Breast epithelium (tissue), 4 donors: ENCODE data around the gene ATXN1L. TPM values are rescaled to one million over a fixed set of nuclear protein-coding genes. Genes with fewer than 3 reads are reported as not detected.

ENCODE experiments used
- DNase-seq, 2 donors: peaks; one replicate each; pipeline ENCODE4 v3.0.0-alpha.2; 2019; ENCODE audit warnings: low spot score in 2 of 2
- H3K27ac ChIP-seq, 2 donors: fragments of 200-600 bp; sonication (generic) in 1 of 2; one replicate each; pipeline ENCODE4 v1.5.1; 2016 to 2019; ENCODE audit warnings: mild to moderate bottlenecking in 1 of 2
- H3K27me3 ChIP-seq, 2 donors: fragments of 200-600 bp; sonication (generic) in 1 of 2; one replicate each; pipeline versions ENCODE4 v1.5.1 to v1.6.0; 2017 to 2019; ENCODE audit warnings: control low read depth in 1 of 2, mild to moderate bottlenecking in 1 of 2
- H3K36me3 ChIP-seq: fragments of 200-600 bp; one replicate; pipeline ENCODE4 v1.5.1; 2019
- H3K4me1 ChIP-seq, 2 donors: fragments of 200-600 bp; sonication (generic); one replicate each; pipeline ENCODE4 v1.5.1; 2016 to 2019; ENCODE audit warnings: control low read depth in 1 of 2
- H3K4me3 ChIP-seq, 3 donors: fragments of 200-600 bp; sonication (generic); 1 replicate in 2 of 3; 2 replicates in 1 of 3; pipeline ENCODE4 v1.5.1; 2016 to 2019; ENCODE audit warnings: mild to moderate bottlenecking in 3 of 3, moderate library complexity in 2 of 3
- H3K9me3 ChIP-seq, 2 donors: fragments of 200-600 bp; sonication (generic) in 1 of 2; one replicate each; pipeline ENCODE4 v1.5.1; 2016 to 2019; ENCODE audit warnings: control low read depth in 1 of 2
- CTCF ChIP-seq, 3 donors: fragments of 450-650 bp; IDR thresholded peaks; one replicate each; pipeline ENCODE4 v1.5.1; 2016 to 2017; ENCODE audit warnings: antibody characterized with exemption in 3 of 3, mild to moderate bottlenecking in 3 of 3, moderate library complexity in 3 of 3
- POLR2A ChIP-seq: fragments of 450-650 bp; IDR thresholded peaks from one replicate; pipeline ENCODE4 v1.6.1; 2016; ENCODE audit warnings: antibody characterized with exemption, mild to moderate bottlenecking, moderate library complexity
- POLR2AphosphoS5 ChIP-seq, 3 donors: sonication (generic); formaldehyde crosslinking; IDR thresholded peaks; one replicate each; pipeline ENCODE4 v1.6.1; 2017; ENCODE audit warnings: antibody characterized with exemption in 3 of 3
- intact Hi-C: fragments of 100-400 bp; cut with DNase I; formaldehyde crosslinking; loops from one replicate; pipeline ENCODE4 v1.15.1; 2023; ENCODE audit warnings: low total_unique reads
- total RNA-seq, 3 donors: library from RNA; depleted of rRNA; stranded (reverse); fragments of >200 nt; gene quantifications; one replicate each; pipeline ENCODE4 v1.1.0, GENCODE V29; 2016

ATXN1L gene
- total RNA-seq, 3 donors from 2014 or later: 19.3 to 41.1 (median 28.0) TPM

- Histone ChIP-seq H3K27me3 (no peaks in the 10 kb centered on the region), H3K36me3 (no peaks in the 10 kb centered on the region), H3K4me3 (peak within 1 kb of the TSS; percentile 88 to 98 (median 94)), H3K4me1 (peaks cover 0 to 8% of the 10 kb centered on the region in 2 donors), H3K27ac (peak within 1 kb of the TSS; percentile 93 to 97), H3K9me3 (no peaks in the 10 kb centered on the region)
- TF ChIP-seq POLR2A (no peak), CTCF (IDR thresholded peaks at IDR 0.05) (peak in 1 of 3 donors; percentile 44)
- DNase-seq: peak; percentile 72
- intact Hi-C loops: loop anchor here (2.0 kb wide), 1 partner anchor 75 kb away; no protein-coding TSS in a partner anchor
Measured at GRCh38 chr16:71883849-71884638, 38.3 kb downstream of the ATXN1L start, which contains the start of gene ZNF821. Gene ZNF821, minus strand, starts transcription at chr16:71884182. Its CDS starts 4,236 bp downstream, at chr16:71879946.

- no peak for DNase-seq
- no peaks in the 10 kb centered on the region for H3K27me3 ChIP-seq
- peak overlapping the region in 1 of 2 donors; percentile 97 for H3K27ac ChIP-seq
- no peak for TF ChIP-seq CTCF (IDR thresholded peaks at IDR 0.05)
- no peak for TF ChIP-seq POLR2A
- no peak for TF ChIP-seq POLR2AphosphoS5 (IDR thresholded peaks at IDR 0.05)
- no peaks in the 10 kb centered on the region for H3K36me3 ChIP-seq
- no peaks in the 10 kb centered on the region for H3K9me3 ChIP-seq
- H3K4me1 ChIP-seq: peaks cover 0 to 8% of the 10 kb centered on the region in 2 donors
- peak overlapping the region in 1 of 3 donors; percentile 88 for H3K4me3 ChIP-seq
- intact Hi-C loops: loop anchor here (2.0 to 5.0 kb wide), 2 partner anchors 74 to 78 kb away; partner anchors contain the start of gene AP1G1
Measured at GRCh38 chr16:71885261-71885650, 39.5 kb downstream of the ATXN1L start.

GRCh38 chr16:71889147-71889546 lies 43.4 kb downstream of the ATXN1L start:
- Histone ChIP-seq H3K27ac (no peak overlapping the region), H3K27me3 (no peaks in the 10 kb centered on the region), H3K9me3 (no peaks in the 10 kb centered on the region), H3K36me3 (no peaks in the 10 kb centered on the region), H3K4me3 (no peak overlapping the region), H3K4me1 (no peaks in the 10 kb centered on the region)
- intact Hi-C loops: loop anchor here (5.0 kb wide), 1 partner anchor 82 kb away; the partner anchor contains the start of gene AP1G1
- TF ChIP-seq POLR2A: no peak
- no peak for TF ChIP-seq CTCF (IDR thresholded peaks at IDR 0.05)
- TF ChIP-seq POLR2AphosphoS5 (IDR thresholded peaks at IDR 0.05): no peak
- DNase-seq: no peak

- TF ChIP-seq POLR2AphosphoS5 (IDR thresholded peaks at IDR 0.05): no peak
- TF ChIP-seq POLR2A: no peak
- no peak for TF ChIP-seq CTCF (IDR thresholded peaks at IDR 0.05)
- no peaks in the 10 kb centered on the region for H3K27me3 ChIP-seq
- peak overlapping the region; percentile 99 to 100 for H3K27ac ChIP-seq
- intact Hi-C loops: no loop called here
- H3K4me3 ChIP-seq: peak overlapping the region; percentile 69 to 100 (median 88)
- H3K4me1 ChIP-seq: peaks cover 0 to 7% of the 10 kb centered on the region in 2 donors
- no peaks in the 10 kb centered on the region for H3K36me3 ChIP-seq
- no peaks in the 10 kb centered on the region for H3K9me3 ChIP-seq
- no peak for DNase-seq
Measured at GRCh38 chr16:71893888-71894228, 48.1 kb downstream of the ATXN1L start.

- H3K9me3 ChIP-seq: no peaks in the 10 kb centered on the region
- intact Hi-C loops: no loop called here
- DNase-seq: peak; percentile 42 to 57
- peak overlapping the region; percentile 69 to 100 (median 88) for H3K4me3 ChIP-seq
- H3K4me1 ChIP-seq: peaks cover 0 to 7% of the 10 kb centered on the region in 2 donors
- H3K27ac ChIP-seq: peak overlapping the region; percentile 99 to 100
- no peaks in the 10 kb centered on the region for H3K36me3 ChIP-seq
- no peaks in the 10 kb centered on the region for H3K27me3 ChIP-seq
- TF ChIP-seq POLR2AphosphoS5 (IDR thresholded peaks at IDR 0.05) (no peak), POLR2A (no peak), CTCF (IDR thresholded peaks at IDR 0.05) (no peak)
Measured at GRCh38 chr16:71894229-71894920, 48.6 kb downstream of the ATXN1L start.
